HG02852 (cell line): ENCODE results near the gene ITPRID1.

Experiments used
- ATAC-seq: cut with Tn5 transposase; IDR thresholded peaks from one replicate; pipeline ENCODE4 v1.9.1; 2021; ENCODE audit warnings: mild to moderate bottlenecking, moderate library complexity; ENCODE audit not compliant: unreplicated experiment

The ITPRID1 gene

GRCh38 chr7:31633467-31633866 lies 119.6 kb downstream of the ITPRID1 start:
- no peak for ATAC-seq

- ATAC-seq, result no peak
Observed at GRCh38 chr7:31633894-31634494, 120.1 kb downstream of the ITPRID1 start.

GRCh38 chr7:31640381-31640780 lies 126.5 kb downstream of the ITPRID1 start:
- ATAC-seq, result no peak

- no peak for ATAC-seq
Observed at GRCh38 chr7:31642681-31643115, 128.8 kb downstream of the ITPRID1 start.

- ATAC-seq, result no peak
Observed at GRCh38 chr7:31646942-31647341, 133.1 kb downstream of the ITPRID1 start.

- ATAC-seq, result no peak
Observed at GRCh38 chr7:31647511-31647910, 133.6 kb downstream of the ITPRID1 start.

- no peak for ATAC-seq
Observed at GRCh38 chr7:31648288-31648687, 134.4 kb downstream of the ITPRID1 start.

- ATAC-seq, result no peak
Observed at GRCh38 chr7:31648880-31649279, 135.0 kb downstream of the ITPRID1 start.

GRCh38 chr7:31651234-31652062 lies 137.6 kb downstream of the ITPRID1 start:
- no peak for ATAC-seq

- no peak for ATAC-seq
Observed at GRCh38 chr7:31652063-31652326, 138.1 kb downstream of the ITPRID1 start.

- ATAC-seq, result no peak
Observed at GRCh38 chr7:31663072-31663471, 149.2 kb downstream of the ITPRID1 start.

GRCh38 chr7:31664890-31665289 lies 151.0 kb downstream of the ITPRID1 start:
- ATAC-seq, result no peak

- ATAC-seq, result no peak
Observed at GRCh38 chr7:31665546-31665945, 151.7 kb downstream of the ITPRID1 start.

- ATAC-seq, result no peak
Observed at GRCh38 chr7:31669461-31669860, 155.6 kb downstream of the ITPRID1 start.

- no peak for ATAC-seq
Observed at GRCh38 chr7:31679574-31680305, 165.8 kb downstream of the ITPRID1 start.

GRCh38 chr7:31683445-31684225 lies 169.7 kb downstream of the ITPRID1 start:
- no peak for ATAC-seq

- no peak for ATAC-seq
Observed at GRCh38 chr7:31687024-31687748, 173.3 kb downstream of the ITPRID1 start, which contains the start of gene PPP1R17. PPP1R17 (plus strand) TSS chr7:31687215; CDS start chr7:31692442, 5,227 bp downstream.

GRCh38 chr7:31688372-31688771 lies 174.5 kb downstream of the ITPRID1 start:
- peak; percentile 98 for ATAC-seq

GRCh38 chr7:31688996-31689395 lies 175.1 kb downstream of the ITPRID1 start:
- ATAC-seq, result peak; percentile 15

GRCh38 chr7:31690935-31691334 lies 177.0 kb downstream of the ITPRID1 start:
- no peak for ATAC-seq
